HG02884 (cell line): Measurements from ENCODE around the gene OR1J1.

Experiments
- ATAC-seq: cut with Tn5 transposase; IDR thresholded peaks from one replicate; pipeline ENCODE4 v1.9.1; 2021; ENCODE audit warnings: mild to moderate bottlenecking, moderate library complexity; ENCODE audit not compliant: unreplicated experiment

Gene OR1J1

DNA sequence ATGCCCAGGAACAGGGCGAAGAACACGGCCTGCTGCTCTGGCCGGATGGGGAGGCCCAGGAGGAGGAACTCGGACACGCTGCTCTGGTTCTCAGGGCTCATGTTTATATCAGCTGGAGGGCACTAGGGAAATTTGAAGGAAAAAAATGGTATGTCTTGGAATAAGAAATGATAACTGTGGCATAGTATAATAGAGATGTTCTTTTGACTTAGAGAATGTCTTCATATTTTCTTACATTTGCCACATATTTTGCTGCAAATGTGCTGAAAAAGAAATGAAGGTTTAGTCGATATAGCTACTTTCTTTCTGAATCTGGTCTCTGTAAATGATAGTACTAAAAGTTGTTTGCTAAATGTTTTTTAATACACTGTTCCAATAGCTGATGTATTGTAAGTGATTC is at the start of gene OR1J1:
TSS of gene OR1J1 (minus strand) at position 101 of the 400 bp plus-strand sequence. CDS start at position 101, 0 bp downstream.
- no peak for ATAC-seq

- no peak for ATAC-seq
Measured at GRCh38 chr9:122527193-122527592, 49.5 kb upstream of the OR1J1 start, which contains the start of gene OR1N1. TSS of gene OR1N1 (minus strand) at chr9:122527293. CDS start at chr9:122527293, 0 bp downstream.

DNA sequence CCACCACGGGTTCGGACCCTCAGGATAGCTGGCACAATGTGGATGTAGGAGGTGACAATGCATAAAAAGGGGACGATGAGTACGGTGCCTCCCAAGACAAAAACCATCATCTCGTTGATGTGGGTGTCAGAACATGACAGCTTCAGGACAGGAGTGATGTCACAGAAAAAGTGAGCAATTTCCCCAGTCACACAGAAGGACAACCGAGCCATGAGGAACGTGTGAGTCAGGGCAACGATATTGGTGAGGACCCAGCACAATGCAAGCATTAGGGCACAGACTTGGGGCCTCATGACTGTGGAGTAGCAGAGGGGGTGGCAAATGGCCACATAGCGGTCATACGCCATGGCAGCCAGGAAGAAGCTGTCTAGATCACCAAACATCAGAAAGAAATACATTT is 48.9 kb upstream of the OR1J1 start:
- no peak for ATAC-seq

GRCh38 chr9:122519376-122519775 is 41.6 kb upstream of the OR1J1 start:
- ATAC-seq = no peak

GRCh38 chr9:122518841-122519240 is 41.1 kb upstream of the OR1J1 start, which contains the start of gene OR1J4:
TSS of gene OR1J4 (plus strand) at chr9:122519141. CDS start at chr9:122519141, 0 bp downstream.
- ATAC-seq = no peak

DNA sequence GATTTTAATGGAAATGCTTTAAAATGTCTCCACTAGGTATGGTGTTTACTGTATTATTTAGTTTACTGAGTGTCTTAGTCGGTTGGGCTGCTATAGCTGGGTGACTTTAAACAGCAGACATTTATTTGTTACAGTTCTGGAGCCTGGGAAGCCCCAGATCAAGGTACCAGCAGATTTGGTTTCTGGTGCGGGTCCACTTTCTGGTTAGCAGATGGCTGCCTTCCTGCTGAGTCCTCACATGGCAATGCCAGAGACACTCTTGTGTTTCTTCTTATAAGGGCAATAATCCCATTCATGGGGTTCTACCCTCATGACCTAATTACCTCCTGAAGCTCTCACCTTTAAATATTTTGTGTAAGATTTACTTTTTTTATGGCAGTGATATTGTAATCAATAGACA is 40.5 kb upstream of the OR1J1 start:
- no peak for ATAC-seq

- ATAC-seq = no peak
Measured at GRCh38 chr9:122510502-122510901, 32.8 kb upstream of the OR1J1 start, which contains the start of gene OR1J2. TSS of gene OR1J2 (plus strand) at chr9:122510802. CDS start at chr9:122510802, 0 bp downstream.

- ATAC-seq = no peak
Measured at GRCh38 chr9:122506964-122507363, 29.2 kb upstream of the OR1J1 start.

GRCh38 chr9:122498883-122499288 is 21.2 kb upstream of the OR1J1 start:
- ATAC-seq = no peak

GRCh38 chr9:122479062-122479461 is 1.3 kb upstream of the OR1J1 start:
- no peak for ATAC-seq

DNA sequence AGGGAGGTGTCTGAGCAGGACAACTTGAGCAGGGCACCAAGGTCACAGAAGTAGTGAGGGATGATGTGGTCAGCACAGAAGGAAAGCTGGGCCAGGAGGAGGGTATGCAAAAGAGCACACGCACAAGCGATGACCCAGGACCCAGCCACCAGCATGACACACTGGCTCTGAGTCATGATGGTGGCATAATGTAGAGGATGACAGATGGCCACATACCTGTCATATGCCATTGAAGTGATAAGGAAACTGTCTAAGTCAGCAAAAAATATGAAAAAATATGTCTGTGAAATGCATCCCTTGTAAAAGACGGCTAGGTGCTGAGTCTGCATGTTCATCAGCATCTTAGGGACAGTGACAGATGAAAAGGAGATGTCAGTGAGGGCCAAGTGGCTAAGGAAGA is 380 bp downstream of the OR1J1 start:
- ATAC-seq = no peak

DNA sequence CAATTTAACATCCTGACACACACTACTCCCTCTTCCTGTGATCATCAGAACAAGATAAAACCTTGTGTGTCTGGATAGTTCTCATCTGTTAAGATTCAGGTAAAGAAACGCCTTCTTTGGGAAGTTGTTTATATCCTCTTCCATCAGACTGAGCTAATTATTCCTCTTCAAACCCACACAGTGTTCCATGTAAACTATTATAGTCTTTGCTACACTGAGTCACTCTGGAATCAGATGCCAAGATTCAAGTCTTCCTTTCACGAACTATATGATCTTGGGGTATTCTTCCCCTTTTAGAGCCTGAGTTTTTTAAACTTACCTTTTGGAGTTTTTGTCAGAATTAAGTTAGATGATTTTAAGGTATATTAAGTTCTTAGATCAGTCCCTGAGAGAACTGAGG is 2.0 kb downstream of the OR1J1 start:
- no peak for ATAC-seq

DNA sequence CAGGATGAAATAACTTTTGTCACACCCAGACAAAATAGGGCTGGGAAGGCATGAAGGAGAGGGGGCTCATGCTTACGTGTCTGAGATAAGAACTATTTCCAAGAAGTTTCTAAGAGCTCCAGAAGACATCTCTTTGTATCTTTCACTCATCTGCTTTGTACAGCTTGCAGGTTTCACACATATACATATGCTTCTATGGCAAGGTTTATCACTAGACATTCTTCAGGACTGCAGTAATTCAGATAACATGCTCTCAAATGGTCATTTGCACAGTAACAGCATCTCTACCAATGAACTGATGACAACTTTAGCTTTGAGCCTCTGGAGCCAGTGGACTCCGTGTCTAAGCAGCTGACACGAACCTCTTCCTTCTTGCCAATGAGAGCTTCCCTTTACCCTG is 3.2 kb downstream of the OR1J1 start:
- no peak for ATAC-seq

GRCh38 chr9:122468735-122469134 is 9.0 kb downstream of the OR1J1 start:
- ATAC-seq = no peak

DNA sequence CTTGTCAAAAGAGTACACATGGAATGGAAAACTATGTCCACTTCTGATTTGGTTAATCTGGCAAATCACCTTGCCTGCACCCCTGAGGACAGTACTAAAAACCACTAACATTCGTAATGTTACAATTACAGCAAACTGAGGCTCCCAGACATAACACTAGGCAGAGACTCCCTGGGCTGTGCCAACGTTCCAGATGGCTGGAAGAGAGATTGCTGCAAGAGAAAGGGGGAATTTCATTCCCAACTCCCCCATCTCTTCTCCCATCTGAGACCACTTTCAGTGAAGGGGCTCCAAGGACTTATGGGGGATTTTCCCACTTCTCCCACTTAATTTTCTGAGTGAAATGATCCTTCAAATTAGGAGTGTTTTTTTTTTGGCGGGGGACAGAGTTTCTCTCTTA is 11.3 kb downstream of the OR1J1 start:
- no peak for ATAC-seq

DNA sequence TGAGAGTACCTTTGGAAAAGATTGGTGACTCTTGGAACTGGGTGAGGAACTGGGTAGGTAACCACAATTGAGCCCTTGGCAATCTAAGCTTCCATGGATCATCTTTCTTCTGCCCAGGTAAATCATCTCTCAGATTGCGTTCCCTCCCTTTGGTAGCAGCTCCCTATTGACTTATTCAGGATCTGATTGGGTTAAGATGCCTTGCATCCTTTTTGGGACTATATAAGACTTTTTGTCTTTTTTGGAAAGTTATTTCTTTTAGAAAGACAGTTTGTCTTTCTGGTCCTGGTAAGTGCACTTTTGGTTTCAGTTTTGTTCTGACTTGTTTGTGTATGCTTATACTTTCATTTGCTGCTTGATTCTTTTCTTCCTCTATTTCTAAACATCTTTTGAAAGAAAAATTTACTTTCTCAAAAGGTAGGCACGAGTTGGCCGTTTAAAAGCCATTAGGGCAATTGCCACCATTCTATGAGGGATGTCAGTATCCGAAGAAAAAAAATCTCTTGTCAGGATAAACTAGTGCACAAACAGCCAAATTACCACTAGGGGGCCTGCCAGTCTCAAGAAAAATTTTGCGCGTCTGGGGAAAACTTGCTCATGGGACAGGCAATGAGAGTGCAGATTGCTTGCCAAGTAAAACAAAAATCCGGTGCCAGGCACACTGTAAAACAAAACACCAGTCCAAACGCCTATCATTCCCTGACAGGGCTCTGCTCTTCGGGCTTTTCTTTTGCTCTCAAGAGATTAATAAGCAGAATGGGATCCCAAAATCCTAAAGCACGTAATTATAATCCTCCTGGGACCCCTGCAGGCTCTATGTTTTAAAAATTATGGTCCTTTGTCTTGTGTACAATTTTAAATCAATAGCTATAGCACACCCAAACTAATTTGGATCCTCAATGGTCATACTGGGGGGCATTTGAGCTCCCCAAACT is 12.8 kb downstream of the OR1J1 start:
- ATAC-seq = peak; percentile 66

GRCh38 chr9:122463828-122464632 is 13.7 kb downstream of the OR1J1 start:
- ATAC-seq = peak; percentile 82

DNA sequence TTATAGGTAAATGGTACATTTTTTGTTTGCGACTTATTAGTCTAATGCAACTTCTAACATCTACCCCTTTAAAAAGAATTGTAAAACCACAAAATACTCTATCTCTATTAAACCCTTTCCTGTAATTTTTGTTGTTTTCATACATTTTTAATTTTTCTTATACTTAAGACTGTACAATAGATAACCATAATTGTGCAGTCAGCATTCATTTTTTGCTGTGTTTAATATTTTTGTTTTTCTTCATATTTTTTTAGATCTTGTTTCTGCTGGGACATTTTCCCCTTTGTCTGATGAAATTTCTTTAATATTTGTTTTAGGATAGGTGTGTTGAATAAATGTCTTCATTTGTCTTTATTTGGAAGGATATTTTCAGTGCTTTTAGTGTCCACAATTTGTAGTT is 19.9 kb downstream of the OR1J1 start:
- ATAC-seq = no peak

- no peak for ATAC-seq
Measured at GRCh38 chr9:122456123-122456522, 21.6 kb downstream of the OR1J1 start.

DNA sequence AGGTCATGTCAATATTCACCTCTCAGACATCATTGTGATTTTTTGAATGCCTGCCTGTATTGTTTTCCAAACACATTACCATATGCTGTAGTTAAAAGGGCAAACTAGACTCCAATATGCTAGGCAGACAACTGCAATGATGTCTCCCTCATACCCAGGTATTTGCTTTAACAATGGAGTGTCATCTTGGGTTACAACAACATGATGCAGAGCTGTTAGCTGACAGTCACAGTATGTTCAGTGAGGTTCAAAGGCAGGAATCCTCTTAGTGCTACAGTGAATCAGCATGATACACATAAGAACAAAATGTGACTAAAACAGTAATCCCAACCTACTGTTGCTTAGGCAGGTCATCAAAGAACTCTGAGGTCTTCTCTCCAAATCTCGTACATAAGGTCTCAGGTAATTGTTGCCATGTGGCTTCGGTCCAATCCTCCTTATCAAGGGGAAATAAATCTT is 24.0 kb downstream of the OR1J1 start:
- ATAC-seq = no peak

- no peak for ATAC-seq
Measured at GRCh38 chr9:122446819-122447484, 30.8 kb downstream of the OR1J1 start.
